Activated CD4-positive, alpha-beta T cell treated with anti-CD3 and anti-CD28 coated beads, Interleukin-2, amount 50 U/mL, for 24 hours (primary cell): ENCODE data around the gene RAPGEF2.
"Not testable (repeated sequence)": the region's sequence is repeated elsewhere in the genome, so short reads cannot be mapped to it uniquely, and the experiment has no call there.

ENCODE experiments used
- DNase-seq, 2 donors: peaks; one replicate each; pipeline ENCODE4 v3.0.0-alpha.2; 2020; ENCODE audit warnings: low read depth in 1 of 2, low spot score in 1 of 2

Gene RAPGEF2

DNA sequence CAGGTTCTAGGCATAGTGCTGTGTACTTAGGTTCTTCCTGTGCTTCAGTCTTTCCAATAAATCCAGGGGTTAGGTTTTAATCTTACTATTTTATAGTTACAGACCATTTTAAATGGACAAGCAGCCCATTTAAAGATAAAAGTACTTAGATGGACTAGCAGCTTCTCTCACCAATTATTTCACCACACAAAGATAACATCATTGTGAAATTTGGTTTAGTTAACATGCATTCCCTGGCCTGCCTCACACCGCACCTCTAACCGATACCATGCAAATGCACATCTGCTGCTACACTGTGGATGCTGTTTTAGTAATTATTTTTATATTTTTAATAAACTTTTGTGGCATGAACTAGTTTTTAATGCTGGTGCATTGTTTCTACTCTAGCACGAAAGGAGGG lies 252.6 kb downstream of the RAPGEF2 start:
- no peak for DNase-seq

DNA sequence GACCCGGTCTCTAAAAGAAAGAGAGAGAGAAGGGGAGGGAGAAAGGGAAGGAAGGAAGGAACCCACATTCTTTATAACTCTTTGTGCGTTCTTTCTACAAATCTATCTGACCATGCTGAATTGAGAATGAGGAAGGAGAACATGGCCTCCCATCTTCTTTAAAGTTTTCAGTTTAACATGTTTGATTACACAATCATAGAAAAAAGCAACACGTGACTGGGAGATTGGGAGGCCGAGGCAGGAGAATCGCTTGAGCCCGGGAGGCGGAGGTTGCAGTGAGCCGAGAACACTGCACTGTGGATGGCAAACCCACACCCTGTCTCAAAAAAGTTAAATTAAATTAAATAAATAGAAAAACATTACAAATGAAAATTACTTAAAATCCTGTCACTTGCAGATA lies 254.5 kb downstream of the RAPGEF2 start:
- DNase-seq: no peak

- no peak for DNase-seq
Measured at GRCh38 chr4:159358226-159358625, 255.3 kb downstream of the RAPGEF2 start.

- DNase-seq: no peak
Measured at GRCh38 chr4:159360549-159360948, 257.7 kb downstream of the RAPGEF2 start.

DNA sequence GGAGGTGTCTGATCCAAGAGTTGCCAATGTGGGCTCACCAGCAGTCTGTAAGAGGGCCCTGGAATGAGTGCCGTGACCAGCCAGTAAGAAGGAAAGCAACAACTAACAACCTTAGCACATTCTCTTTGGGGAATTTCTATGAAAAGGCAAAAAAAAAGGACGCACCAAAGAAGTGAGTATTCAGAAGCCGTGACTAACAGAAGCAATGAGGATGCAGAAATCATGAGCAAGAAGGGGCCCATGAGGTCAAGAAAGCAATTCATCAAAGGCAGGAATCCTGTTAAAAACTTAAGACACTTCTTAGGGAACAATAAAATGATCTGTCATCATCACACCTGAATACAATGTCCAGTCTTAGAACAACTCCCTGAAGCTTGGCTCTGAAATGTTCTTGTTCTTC lies 260.5 kb downstream of the RAPGEF2 start:
- DNase-seq: no peak

GRCh38 chr4:159366966-159367780 lies 264.3 kb downstream of the RAPGEF2 start:
- no peak for DNase-seq

DNA sequence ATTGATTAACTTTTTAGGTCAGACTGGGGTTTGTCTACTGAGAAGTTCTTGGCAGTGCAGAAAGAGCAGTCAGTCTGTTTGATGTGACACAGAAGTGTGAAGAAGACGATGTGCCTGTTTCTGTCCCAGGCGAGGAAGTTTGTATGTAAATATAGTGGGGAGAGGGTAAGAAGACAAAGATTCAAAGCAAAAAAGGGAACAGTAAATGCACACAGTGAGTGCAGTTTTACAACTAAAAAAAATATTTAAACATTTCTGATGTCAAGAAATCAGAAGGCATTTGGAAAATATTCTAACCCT lies 264.9 kb downstream of the RAPGEF2 start:
- no peak for DNase-seq

DNA sequence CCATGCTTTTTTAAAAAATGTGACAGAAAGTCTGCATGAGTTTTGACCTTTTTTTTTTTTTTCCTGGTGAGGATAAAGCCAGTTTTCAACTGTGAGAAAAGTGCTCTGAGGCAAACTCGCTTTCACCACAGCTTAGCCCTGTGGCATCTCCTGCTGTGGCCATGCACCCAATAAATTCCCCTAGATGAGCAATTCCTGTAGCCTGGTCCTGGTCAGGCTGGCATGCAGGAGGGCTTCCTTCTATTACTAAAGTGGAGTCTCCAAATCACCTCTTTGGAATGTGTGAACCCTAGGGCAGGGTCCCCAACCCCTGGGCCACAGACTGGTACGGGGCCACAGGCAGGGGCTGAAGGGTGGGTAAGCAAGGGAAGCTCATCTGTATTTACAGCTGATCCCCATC lies 265.4 kb downstream of the RAPGEF2 start:
- DNase-seq: no peak

GRCh38 chr4:159369256-159369655 lies 266.4 kb downstream of the RAPGEF2 start:
- DNase-seq: no peak

GRCh38 chr4:159370286-159370685 lies 267.4 kb downstream of the RAPGEF2 start:
- no peak for DNase-seq

DNA sequence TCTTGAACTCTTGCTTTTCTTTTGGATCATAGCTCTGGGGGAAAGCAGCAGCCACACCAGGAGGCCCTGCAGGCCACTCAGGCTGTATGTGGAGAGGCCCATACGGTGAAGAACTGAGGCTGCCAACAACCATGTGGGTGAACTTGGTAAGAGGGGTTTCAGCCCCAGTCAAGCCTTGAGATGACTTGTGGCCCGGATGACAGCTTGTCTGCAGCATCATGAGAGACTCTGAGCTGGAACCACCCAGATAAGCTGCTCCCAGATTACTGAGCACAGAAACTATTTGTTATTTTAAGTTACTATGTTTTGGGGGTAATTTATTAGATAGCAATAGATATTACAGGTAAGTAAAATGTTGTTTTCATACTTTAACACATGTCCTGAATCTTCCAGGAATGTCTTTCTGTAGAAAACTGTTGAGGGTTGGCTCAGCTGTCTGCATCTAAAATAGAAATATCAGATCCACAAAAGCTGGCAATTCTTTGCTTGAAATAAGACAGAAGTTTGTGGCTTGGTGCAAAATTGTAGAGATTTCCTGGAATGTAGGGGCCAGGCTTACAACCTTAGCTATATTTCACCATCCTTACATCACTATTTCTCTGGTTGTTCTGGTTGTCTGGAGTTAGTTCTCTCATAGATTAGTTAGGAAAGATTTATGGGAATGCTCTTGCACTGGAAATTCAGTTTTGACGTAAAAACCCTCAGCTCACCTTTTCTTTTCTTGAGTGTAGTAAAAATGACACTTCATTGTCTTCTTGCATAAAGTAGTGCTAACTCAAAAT lies 272.1 kb downstream of the RAPGEF2 start:
- DNase-seq: no peak

DNA sequence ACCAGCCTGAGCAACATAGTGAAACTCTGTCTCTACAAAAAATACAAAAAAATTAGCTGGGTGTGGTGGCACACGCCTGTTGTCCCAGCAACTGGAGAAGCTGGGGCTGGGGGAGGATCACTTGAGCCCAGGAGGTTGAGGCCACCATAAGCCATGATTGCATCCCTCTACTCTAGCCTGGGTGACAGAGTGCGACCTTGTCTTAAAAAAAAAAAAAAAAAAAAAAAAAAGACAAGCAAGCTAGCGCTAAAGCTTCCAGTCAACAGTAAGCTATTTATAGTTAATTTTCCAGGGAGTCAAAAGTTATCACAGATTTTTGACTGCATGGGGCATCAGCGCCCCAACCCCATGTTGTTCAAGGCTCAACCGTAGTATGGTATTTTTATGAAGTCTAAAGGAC lies 273.4 kb downstream of the RAPGEF2 start:
- DNase-seq: no peak

GRCh38 chr4:159378056-159378616 lies 275.3 kb downstream of the RAPGEF2 start:
- no peak for DNase-seq

DNA sequence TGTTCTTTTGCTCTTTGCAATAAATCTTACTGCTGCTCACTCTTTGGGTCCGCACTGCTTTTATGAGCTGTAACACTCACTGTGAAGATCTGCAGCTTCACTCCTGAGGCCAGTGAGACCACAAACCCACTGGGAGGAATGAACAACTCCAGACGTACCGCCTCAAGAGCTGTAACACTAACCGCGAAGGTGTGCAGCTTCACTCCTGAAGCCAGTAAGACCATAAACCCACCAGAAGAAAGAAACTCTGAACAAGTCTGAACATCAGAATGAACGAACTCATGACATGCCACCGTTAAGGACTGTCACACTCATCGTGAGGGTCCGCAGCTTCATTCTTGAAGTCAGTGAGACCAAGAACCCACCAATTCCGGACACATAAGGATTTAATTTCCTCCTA lies 276.2 kb downstream of the RAPGEF2 start:
- DNase-seq: not testable (repeated sequence)

DNA sequence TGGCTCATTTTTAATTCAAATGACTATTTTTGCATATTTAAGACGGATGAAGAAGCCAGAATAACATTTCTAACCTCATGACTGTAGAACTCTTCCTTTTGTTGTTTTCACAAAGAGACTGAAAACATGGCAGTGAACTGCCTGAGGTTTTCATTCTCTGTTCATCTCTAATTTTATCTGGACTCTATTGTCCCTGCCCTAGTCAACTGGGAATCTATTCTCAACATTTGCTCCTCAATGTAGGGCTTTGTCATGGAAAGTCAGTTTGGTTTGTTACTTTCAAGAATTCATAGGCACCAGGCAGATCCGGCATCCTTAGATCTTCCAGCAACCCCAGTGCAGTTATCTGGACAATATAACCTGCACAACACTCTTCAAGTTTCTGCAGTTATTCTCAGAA lies 277.0 kb downstream of the RAPGEF2 start:
- no peak for DNase-seq

DNA sequence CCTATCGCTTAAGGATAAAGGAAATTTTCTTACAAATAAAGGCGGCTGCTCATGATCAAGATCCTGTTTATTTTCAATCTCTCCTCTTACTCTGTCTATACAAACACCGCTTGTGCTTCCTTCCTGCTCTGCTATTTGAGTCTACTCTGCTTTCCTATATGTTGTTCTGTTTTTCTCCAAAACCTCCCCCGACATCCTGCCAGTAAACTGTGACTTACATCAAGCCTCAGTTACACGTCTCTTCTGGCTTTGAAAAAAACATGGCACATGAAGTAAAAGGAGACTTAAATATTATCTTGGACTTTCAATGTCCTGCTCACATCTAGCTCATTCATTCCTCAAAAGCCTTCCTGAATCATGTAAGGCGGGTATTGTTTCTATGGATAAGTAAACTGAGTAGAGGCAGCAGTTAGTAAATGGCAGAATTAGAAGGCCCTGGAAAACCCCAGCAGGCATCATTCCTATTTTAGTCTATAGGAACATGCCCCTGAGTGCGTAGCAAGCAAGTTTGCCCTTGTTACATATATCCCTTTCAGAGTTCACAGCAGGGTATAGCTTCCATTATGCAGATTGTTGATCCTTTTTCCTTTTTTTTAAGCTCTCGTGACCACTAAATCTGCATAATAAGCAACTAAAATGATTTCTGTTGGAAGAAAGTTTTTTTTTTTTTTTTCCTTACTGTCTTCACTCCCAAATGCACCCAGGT lies 280.1 kb downstream of the RAPGEF2 start:
- no peak for DNase-seq

GRCh38 chr4:159383562-159383931 lies 280.7 kb downstream of the RAPGEF2 start:
- DNase-seq: no peak

DNA sequence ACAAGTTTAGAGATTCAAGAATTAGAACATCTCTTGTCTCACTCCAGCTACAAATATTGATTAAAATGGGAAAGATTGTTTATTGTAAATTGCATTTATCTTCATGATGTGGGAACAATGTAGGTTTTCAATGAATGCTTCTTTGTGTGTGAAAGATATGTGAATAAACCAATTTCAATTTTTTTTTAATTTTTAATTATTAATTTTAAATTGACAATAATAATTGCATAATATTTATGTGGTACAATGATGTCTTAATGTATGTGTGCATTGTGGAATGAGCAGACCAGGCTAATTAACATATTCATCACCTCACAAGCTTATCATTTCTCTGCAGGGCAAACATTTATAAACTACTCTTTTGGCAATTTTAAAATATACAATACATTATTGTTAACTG lies 281.1 kb downstream of the RAPGEF2 start:
- DNase-seq: no peak

DNA sequence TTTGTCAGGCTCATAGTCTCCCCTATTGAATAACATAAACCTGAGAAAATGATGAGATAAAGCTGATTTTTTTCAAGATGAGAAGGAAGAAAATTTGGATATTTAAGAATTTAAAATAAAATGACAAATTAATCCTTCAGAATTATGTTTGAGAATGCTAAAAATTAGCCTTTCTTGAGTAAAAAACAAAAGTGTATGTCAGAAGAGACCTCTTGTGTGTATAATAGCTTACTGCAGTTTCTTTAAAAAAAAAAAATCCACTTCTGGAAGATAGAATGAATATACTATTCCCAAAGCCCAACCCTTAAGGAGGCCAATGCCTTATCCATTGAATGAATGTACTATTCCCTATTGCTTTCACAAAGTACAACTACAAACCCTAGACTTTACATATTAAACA lies 281.8 kb downstream of the RAPGEF2 start:
- no peak for DNase-seq

GRCh38 chr4:159386620-159387019 lies 283.7 kb downstream of the RAPGEF2 start:
- no peak for DNase-seq

DNA sequence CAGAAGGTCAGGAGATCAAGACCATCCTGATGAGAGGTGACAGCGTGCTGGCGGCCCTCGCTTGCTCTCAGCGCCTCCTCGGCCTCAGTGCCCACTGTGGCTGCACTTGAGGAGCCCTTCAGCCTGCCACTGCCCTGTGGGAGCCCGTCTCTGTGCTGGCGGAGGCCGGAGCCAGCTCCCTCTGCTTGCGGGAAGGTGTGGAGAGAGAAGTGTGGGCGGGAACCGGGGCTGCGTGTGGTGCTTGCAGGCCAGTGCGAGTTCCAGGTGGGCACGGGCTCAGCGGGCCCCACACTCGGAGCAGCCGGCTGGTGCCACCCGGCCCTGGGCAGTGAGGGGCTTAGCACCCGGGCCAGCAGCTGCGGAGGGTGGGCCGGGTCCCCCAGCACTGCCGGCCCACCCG lies 286.9 kb downstream of the RAPGEF2 start:
- no peak for DNase-seq

GRCh38 chr4:159390648-159391047 lies 287.8 kb downstream of the RAPGEF2 start:
- DNase-seq: no peak
